ENCODE results near the gene FAM3D.

- no peak for TF ChIP-seq BHLHE40 (IDR thresholded peaks at IDR 0.05; ENCODE audit: low read depth, low read length)
- TF ChIP-seq POLR2AphosphoS2 (conservative IDR thresholded peaks at IDR 0.05; ENCODE audit: low read length), result no peak
- TF ChIP-seq CBX2 (IDR thresholded peaks at IDR 0.05; ENCODE audit: borderline replicate concordance, low read depth), result no peak
- TF ChIP-seq RAD21 (conservative IDR thresholded peaks at IDR 0.05 in 1 of 2, IDR thresholded peaks at IDR 0.05 in 1 of 2), result no peak
- TF ChIP-seq CBX8 (IDR thresholded peaks at IDR 0.05), result no peak
- TF ChIP-seq JUN (IDR thresholded peaks at IDR 0.05), result no peak
- TF ChIP-seq RCOR1 (IDR thresholded peaks at IDR 0.05; ENCODE audit: low read depth, low read length), result no peak
- TF ChIP-seq, protein P1, sequence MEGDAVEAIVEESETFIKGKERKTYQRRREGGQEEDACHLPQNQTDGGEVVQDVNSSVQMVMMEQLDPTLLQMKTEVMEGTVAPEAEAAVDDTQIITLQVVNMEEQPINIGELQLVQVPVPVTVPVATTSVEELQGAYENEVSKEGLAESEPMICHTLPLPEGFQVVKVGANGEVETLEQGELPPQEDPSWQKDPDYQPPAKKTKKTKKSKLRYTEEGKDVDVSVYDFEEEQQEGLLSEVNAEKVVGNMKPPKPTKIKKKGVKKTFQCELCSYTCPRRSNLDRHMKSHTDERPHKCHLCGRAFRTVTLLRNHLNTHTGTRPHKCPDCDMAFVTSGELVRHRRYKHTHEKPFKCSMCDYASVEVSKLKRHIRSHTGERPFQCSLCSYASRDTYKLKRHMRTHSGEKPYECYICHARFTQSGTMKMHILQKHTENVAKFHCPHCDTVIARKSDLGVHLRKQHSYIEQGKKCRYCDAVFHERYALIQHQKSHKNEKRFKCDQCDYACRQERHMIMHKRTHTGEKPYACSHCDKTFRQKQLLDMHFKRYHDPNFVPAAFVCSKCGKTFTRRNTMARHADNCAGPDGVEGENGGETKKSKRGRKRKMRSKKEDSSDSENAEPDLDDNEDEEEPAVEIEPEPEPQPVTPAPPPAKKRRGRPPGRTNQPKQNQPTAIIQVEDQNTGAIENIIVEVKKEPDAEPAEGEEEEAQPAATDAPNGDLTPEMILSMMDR (IDR thresholded peaks at IDR 0.05), result no peak
- no peak for TF ChIP-seq SREBF2 (IDR thresholded peaks at IDR 0.05)
- TF ChIP-seq USF2 (IDR thresholded peaks at IDR 0.05), result no peak
- TF ChIP-seq EP300 (IDR thresholded peaks at IDR 0.05), result no peak
- no peak for TF ChIP-seq MAZ (IDR thresholded peaks at IDR 0.05; ENCODE audit: borderline replicate concordance, low read depth, low read length)
Observed at GRCh38 chr3:58661836-58662420, 4.6 kb downstream of the FAM3D start.

Data from A549 (cell line).